PC-3 (cell line): ENCODE data around the gene DCTN2. TPM values are rescaled to one million over a fixed set of nuclear protein-coding genes. Genes with fewer than 3 reads are reported as not detected.

Source experiments
- ATAC-seq: fragments of 200-7000 bp; cut with Tn5 transposase; 2 replicates; pipeline ENCODE4 v1.9.1; 2020; ENCODE audit warnings: mild to moderate bottlenecking, moderate library complexity
- BruUV-seq: library from RNA; stranded (reverse); fragments of 400-500 nt; replicated peaks from 2 replicates; lab custom pipeline; 2021; lab: Mats Ljungman, UMichigan
- CTCF ChIA-PET: fragments of 300-600 bp; sonication (Branson Sonifier 250); formaldehyde crosslinking; loops from one replicate; lab custom pipeline; 2022; ENCODE audit warnings: antibody characterized with exemption; lab: Charles Lee
- POLR2A ChIA-PET: fragments of 300-600 bp; sonication (Branson Sonifier 250); formaldehyde crosslinking; loops from one replicate; lab custom pipeline; 2022; ENCODE audit warnings: antibody characterized with exemption; ENCODE audit not compliant: unreplicated experiment; lab: Charles Lee
- DNase-seq: peaks from one replicate; pipeline ENCODE4 v3.0.0-alpha.2; 2015
- H2AFZ ChIP-seq: fragments of 300-600 bp; sonication (generic); 2 replicates; pipeline ENCODE4 v1.6.0; 2016; ENCODE audit warnings: antibody characterized with exemption, low read length
- H3F3A ChIP-seq: fragments of 300-600 bp; sonication (generic); one replicate; pipeline ENCODE4 v1.6.0; 2017; ENCODE audit warnings: antibody characterized with exemption, low read length, control low read depth, mild to moderate bottlenecking; ENCODE audit not compliant: unreplicated experiment
- H3K27ac ChIP-seq: fragments of 300-600 bp; sonication (generic); 2 replicates; pipeline ENCODE4 v1.5.1; 2016; ENCODE audit warnings: mild to moderate bottlenecking, low read length
- H3K27me3 ChIP-seq: fragments of 300-600 bp; sonication (generic); 2 replicates; pipeline ENCODE4 v1.6.1; 2016; ENCODE audit warnings: low read length, mixed read lengths
- H3K36me3 ChIP-seq: fragments of 300-600 bp; sonication (generic); 2 replicates; pipeline ENCODE4 v1.6.1; 2016; ENCODE audit warnings: low read depth, mixed run types, low read length, mixed read lengths
- H3K4me1 ChIP-seq: fragments of 300-600 bp; sonication (generic); 2 replicates; pipeline ENCODE4 v1.5.1; 2016; ENCODE audit warnings: low read length; ENCODE audit not compliant: insufficient read depth
- H3K4me2 ChIP-seq: fragments of 300-600 bp; sonication (generic); 2 replicates; pipeline ENCODE4 v1.6.0; 2016; ENCODE audit warnings: low read length
- H3K4me3 ChIP-seq: fragments of 300-600 bp; sonication (generic); 2 replicates; pipeline ENCODE4 v1.5.1; 2016; ENCODE audit warnings: mild to moderate bottlenecking, low read length, mixed read lengths
- H3K79me2 ChIP-seq: fragments of 300-600 bp; sonication (generic); 2 replicates; pipeline ENCODE4 v1.6.1; 2017; ENCODE audit warnings: low read length, mixed read lengths
- H3K9ac ChIP-seq: fragments of 300-600 bp; sonication (generic); 2 replicates; pipeline ENCODE4 v1.6.0; 2016; ENCODE audit warnings: mild to moderate bottlenecking, low read length
- H3K9me2 ChIP-seq: fragments of 300-600 bp; sonication (generic); replicated peaks from 2 replicates; pipeline ENCODE4 v1.6.1; 2016; ENCODE audit warnings: mixed run types, low read length, mixed read lengths
- H3K9me3 ChIP-seq: fragments of 300-600 bp; sonication (generic); 2 replicates; pipeline ENCODE4 v1.6.1; 2016; ENCODE audit warnings: low read length, mixed read lengths
- H4K20me1 ChIP-seq: fragments of 300-600 bp; sonication (generic); 2 replicates; pipeline ENCODE4 v1.6.1; 2016; ENCODE audit warnings: low read length, mixed read lengths
- EZH2 ChIP-seq: fragments of 300-600 bp; sonication (generic); IDR thresholded peaks from one replicate; pipeline ENCODE4 v1.6.1; 2017; ENCODE audit warnings: antibody characterized with exemption, mild to moderate bottlenecking, low read length; ENCODE audit not compliant: unreplicated experiment
- EZH2phosphoT487 ChIP-seq: fragments of 300-600 bp; sonication (generic); IDR thresholded peaks from 2 replicates; pipeline ENCODE4 v1.6.1; 2018; ENCODE audit warnings: mild to moderate bottlenecking, antibody characterized with exemption, low read length, borderline replicate concordance
- intact Hi-C: fragments of 100-400 bp; cut with micrococcal nuclease; formaldehyde crosslinking; loops from 2 replicates; pipeline ENCODE4 v1.9.0; 2023
- total RNA-seq: library from RNA; depleted of rRNA; stranded (reverse); fragments of >200 nt; gene quantifications from 2 replicates; pipeline ENCODE4 v1.2.3, GENCODE V29; 2014
- TF ChIP-seq, protein P1 (sequence below): fragments of 300-600 bp; sonication (generic); conservative IDR thresholded peaks from 2 replicates; pipeline ENCODE4 v1.5.1; 2017; ENCODE audit warnings: antibody characterized with exemption, low read depth, mild to moderate bottlenecking, low read length

Gene DCTN2
- total RNA-seq, 1 experiment from 2014 or later, result 88.5 TPM

DNA sequence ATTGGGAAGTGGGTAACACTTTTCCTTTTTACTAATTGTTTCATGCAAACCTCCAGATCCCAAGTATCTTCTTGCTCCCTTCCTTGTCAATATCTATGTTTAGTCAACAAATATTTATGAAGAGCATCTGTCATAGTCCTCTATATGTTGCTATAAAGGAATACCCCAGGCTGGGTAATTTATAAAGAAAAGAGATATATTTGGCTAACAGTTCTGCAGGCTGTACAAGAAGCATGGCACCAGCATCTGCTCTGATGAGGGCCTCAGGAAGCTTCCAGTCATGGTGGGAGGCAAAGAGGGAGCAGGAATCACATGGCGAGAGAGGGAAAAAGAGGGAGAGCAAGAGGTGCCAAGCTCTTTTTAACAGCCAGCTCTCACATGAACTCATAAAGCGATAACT lies 7.5 kb upstream of the DCTN2 start:
- TF ChIP-seq EZH2 (no peak), EZH2phosphoT487 (no peak)
- TF ChIP-seq, protein P1, sequence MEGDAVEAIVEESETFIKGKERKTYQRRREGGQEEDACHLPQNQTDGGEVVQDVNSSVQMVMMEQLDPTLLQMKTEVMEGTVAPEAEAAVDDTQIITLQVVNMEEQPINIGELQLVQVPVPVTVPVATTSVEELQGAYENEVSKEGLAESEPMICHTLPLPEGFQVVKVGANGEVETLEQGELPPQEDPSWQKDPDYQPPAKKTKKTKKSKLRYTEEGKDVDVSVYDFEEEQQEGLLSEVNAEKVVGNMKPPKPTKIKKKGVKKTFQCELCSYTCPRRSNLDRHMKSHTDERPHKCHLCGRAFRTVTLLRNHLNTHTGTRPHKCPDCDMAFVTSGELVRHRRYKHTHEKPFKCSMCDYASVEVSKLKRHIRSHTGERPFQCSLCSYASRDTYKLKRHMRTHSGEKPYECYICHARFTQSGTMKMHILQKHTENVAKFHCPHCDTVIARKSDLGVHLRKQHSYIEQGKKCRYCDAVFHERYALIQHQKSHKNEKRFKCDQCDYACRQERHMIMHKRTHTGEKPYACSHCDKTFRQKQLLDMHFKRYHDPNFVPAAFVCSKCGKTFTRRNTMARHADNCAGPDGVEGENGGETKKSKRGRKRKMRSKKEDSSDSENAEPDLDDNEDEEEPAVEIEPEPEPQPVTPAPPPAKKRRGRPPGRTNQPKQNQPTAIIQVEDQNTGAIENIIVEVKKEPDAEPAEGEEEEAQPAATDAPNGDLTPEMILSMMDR, result no peak
- ATAC-seq (no peak), DNase-seq (no peak)
- Histone ChIP-seq H3K4me2 (no peak overlapping the region), H3K27me3 (no peaks in the 10 kb centered on the region), H3F3A (no peaks in the 10 kb centered on the region), H3K9me3 (no peaks in the 10 kb centered on the region), H3K9ac (no peak overlapping the region), H3K4me1 (no peaks in the 10 kb centered on the region), H3K9me2 (no peaks in the 10 kb centered on the region), H3K36me3 (no peaks in the 10 kb centered on the region), H3K27ac (no peak overlapping the region), H2AFZ (no peak overlapping the region), H4K20me1 (no peaks in the 10 kb centered on the region), H3K79me2 (no peaks in the 10 kb centered on the region), H3K4me3 (no peak overlapping the region)
- POLR2A ChIA-PET, result no interaction called here
- no TSS peak for BruUV-seq
- intact Hi-C loops, result no loop called here
- CTCF ChIA-PET, result no interaction called here

DNA sequence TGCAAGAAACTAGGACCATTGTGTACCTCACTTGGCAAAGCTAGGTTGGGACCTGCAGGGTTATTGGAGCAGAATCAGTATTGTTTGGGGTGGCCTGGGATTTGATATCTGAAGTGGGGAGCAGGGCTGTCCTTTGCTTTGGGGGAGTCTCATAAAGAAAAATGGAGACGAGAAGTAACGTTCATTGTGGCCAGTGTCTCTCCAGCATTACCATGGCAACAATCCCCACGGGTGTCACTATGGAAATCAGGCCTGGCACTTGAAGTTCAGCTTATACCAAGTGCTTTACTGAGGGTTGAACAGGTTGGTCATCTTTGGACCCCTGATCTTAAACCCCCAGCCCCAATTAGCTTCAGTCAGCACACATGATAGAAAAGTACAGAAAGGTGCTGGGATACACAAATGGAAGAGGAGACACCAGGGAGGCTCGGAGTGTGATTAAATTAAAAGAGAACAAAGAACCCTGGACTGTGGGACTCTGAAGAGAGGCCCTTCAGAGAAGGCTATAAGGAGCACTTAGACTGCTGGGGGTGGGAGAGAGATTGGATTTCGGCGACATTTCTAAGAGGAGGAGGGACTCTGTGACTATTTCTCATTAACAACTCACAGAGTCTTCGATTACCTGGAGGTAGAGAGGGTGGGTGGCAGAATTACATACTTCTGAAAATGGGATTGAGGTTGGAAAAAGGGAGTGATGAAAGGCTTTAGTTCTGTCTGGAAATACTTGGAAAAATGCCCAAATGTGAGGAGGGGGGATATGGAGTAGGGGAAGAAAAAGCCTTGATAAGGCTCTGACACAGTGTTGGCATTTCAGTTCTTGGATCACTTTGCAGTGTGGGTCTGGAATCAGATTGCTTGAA lies 6.6 kb upstream of the DCTN2 start:
- DNase-seq (no peak), ATAC-seq (no peak)
- Histone ChIP-seq H3K9me2 (no peaks in the 10 kb centered on the region), H3F3A (no peaks in the 10 kb centered on the region), H3K4me1 (no peaks in the 10 kb centered on the region), H3K36me3 (no peaks in the 10 kb centered on the region), H3K27ac (no peak overlapping the region), H3K79me2 (no peaks in the 10 kb centered on the region), H4K20me1 (no peaks in the 10 kb centered on the region), H3K4me2 (no peak overlapping the region), H3K9me3 (no peaks in the 10 kb centered on the region), H2AFZ (no peak overlapping the region), H3K27me3 (no peaks in the 10 kb centered on the region), H3K9ac (no peak overlapping the region), H3K4me3 (no peak overlapping the region)
- BruUV-seq, result no TSS peak
- ChIA-PET POLR2A (no interaction called here), CTCF (interaction anchor here (0.6 kb wide), 1 partner anchor 173 kb away, joined by 3 read pairs; no protein-coding TSS in a partner anchor)
- no peak for TF ChIP-seq EZH2
- intact Hi-C loops, result no loop called here

DNA sequence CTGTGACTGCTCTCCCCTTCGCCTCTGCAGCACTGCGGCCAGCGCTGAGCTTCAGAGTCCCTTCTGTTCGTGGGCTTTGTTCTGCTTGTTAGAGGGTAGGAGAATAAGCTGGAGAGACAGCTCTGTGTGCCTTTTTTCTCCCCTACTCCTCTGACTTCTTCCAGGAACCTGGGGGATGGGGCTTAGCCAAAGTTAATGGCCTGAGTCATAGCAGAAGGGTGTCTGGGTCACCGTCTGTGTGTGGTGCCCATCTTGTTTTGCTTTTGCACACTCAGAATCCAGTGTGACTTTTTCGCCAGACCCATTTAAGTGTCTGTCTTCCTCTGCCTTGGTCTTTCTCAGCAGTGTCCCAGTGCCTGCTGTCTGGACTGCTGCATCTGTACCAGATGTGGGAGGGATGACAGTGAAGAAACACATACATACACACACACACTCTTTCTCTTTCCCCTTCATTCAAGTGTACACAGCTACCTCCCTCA lies 5.9 kb upstream of the DCTN2 start:
- CTCF ChIA-PET, result interaction anchor here (0.6 kb wide), 1 partner anchor 173 kb away, joined by 3 read pairs; no protein-coding TSS in a partner anchor
- H3K4me2 ChIP-seq, result no peak overlapping the region
- no TSS peak for BruUV-seq

More for the DNA sequence above, 5.9 kb upstream of the DCTN2 start:
- Histone ChIP-seq H3K4me3 (no peak overlapping the region), H3K27ac (no peak overlapping the region), H3K4me1 (no peaks in the 10 kb centered on the region), H3F3A (no peaks in the 10 kb centered on the region), H3K9ac (no peak overlapping the region), H3K36me3 (no peaks in the 10 kb centered on the region), H2AFZ (no peak overlapping the region), H4K20me1 (no peaks in the 10 kb centered on the region), H3K9me3 (no peaks in the 10 kb centered on the region), H3K9me2 (no peaks in the 10 kb centered on the region), H3K27me3 (no peaks in the 10 kb centered on the region), H3K79me2 (no peaks in the 10 kb centered on the region)
- ATAC-seq (peak; percentile 49; the same call in 1 of the 2 replicates), DNase-seq (peak; percentile 11)
- TF ChIP-seq, protein P1, result no peak
- no peak for TF ChIP-seq EZH2phosphoT487
- no peak for TF ChIP-seq EZH2
- POLR2A ChIA-PET, result no interaction called here
- intact Hi-C loops, result no loop called here
